ENCODE results near the gene FAM163B. TPM values are rescaled to one million over a fixed set of nuclear protein-coding genes. Genes with fewer than 3 reads are reported as not detected.
A peak's percentile ranks its signal among the peaks of the same experiment; 100 is the strongest.

FAM163B gene
- total RNA-seq, 1 donor: not detected

GRCh38 chr9:133536080-133536479, 73.1 kb downstream of the FAM163B start:
- H3K9me3 ChIP-seq (ENCODE audit: low read depth, low read length): no peaks in the 10 kb centered on the region
- H4K20me1 ChIP-seq (ENCODE audit: insufficient read depth, low read length): no peaks in the 10 kb centered on the region
- H3K27me3 ChIP-seq (ENCODE audit: insufficient read depth, low read length): peaks cover 4% of the 10 kb centered on the region
- H2AFZ ChIP-seq (ENCODE audit: low read length): no peak overlapping the region
- no peak overlapping the region for H3K4me3 ChIP-seq (ENCODE audit: insufficient read depth, low read length)
- no peaks in the 10 kb centered on the region for H3K79me2 ChIP-seq (ENCODE audit: insufficient read depth, low read length)
- no peaks in the 10 kb centered on the region for H3K36me3 ChIP-seq (ENCODE audit: insufficient read depth, low read length)
- H3K4me1 ChIP-seq (ENCODE audit: insufficient read depth, low read length): peaks cover 8% of the 10 kb centered on the region
- no peak overlapping the region for H3K4me2 ChIP-seq (ENCODE audit: insufficient read depth, low read length)
- DNase-seq (ENCODE audit: insufficient read length, low spot score, missing footprints): no peak
- no peak overlapping the region for H3K27ac ChIP-seq (ENCODE audit: low read depth, low read length)
- TF ChIP-seq, protein P1, sequence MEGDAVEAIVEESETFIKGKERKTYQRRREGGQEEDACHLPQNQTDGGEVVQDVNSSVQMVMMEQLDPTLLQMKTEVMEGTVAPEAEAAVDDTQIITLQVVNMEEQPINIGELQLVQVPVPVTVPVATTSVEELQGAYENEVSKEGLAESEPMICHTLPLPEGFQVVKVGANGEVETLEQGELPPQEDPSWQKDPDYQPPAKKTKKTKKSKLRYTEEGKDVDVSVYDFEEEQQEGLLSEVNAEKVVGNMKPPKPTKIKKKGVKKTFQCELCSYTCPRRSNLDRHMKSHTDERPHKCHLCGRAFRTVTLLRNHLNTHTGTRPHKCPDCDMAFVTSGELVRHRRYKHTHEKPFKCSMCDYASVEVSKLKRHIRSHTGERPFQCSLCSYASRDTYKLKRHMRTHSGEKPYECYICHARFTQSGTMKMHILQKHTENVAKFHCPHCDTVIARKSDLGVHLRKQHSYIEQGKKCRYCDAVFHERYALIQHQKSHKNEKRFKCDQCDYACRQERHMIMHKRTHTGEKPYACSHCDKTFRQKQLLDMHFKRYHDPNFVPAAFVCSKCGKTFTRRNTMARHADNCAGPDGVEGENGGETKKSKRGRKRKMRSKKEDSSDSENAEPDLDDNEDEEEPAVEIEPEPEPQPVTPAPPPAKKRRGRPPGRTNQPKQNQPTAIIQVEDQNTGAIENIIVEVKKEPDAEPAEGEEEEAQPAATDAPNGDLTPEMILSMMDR (IDR thresholded peaks at IDR 0.05; ENCODE audit: extremely low read depth, low read depth, low read length): no peak

DNA sequence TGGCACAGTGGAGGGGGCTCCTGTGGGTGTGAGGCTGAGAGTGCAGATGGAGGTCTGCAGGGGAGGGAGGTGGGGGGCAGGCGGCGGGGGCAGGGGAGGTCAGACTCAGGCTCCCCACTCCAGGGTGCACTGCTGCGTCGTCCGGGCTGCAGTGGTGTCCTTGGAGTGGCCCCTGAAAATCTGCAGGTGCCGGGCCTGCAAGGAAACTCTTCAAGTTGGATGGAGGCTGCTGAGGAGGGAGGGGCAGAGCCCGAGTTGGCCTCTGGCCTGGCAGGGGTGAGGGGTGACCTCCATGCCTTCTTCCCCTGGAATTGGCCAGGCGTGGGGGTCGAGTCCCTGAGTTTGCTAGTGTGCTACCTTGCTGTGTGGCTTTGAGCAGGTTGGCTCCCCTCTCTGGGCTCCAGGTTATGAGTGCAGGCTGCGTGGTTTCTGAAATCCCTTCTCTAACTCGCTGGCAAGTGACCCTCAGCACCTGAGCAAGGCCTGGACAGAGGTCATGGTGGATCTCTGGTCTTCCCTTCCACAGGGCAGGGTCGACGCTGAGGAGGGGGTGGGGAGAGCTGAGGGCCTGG, 73.8 kb downstream of the FAM163B start:
- TF ChIP-seq, protein P1 (IDR thresholded peaks at IDR 0.05; ENCODE audit: extremely low read depth, low read depth, low read length): no peak
- no peak for DNase-seq (ENCODE audit: insufficient read length, low spot score, missing footprints)
- peaks cover 10% of the 10 kb centered on the region for H3K27me3 ChIP-seq (ENCODE audit: insufficient read depth, low read length)
- H3K9me3 ChIP-seq (ENCODE audit: low read depth, low read length): no peaks in the 10 kb centered on the region
- H3K4me3 ChIP-seq (ENCODE audit: insufficient read depth, low read length): no peak overlapping the region
- no peak overlapping the region for H2AFZ ChIP-seq (ENCODE audit: low read length)
- H3K36me3 ChIP-seq (ENCODE audit: insufficient read depth, low read length): no peaks in the 10 kb centered on the region
- no peak overlapping the region for H3K27ac ChIP-seq (ENCODE audit: low read depth, low read length)
- peaks cover 8% of the 10 kb centered on the region for H3K4me1 ChIP-seq (ENCODE audit: insufficient read depth, low read length)
- no peak overlapping the region for H3K4me2 ChIP-seq (ENCODE audit: insufficient read depth, low read length)
- H4K20me1 ChIP-seq (ENCODE audit: insufficient read depth, low read length): no peaks in the 10 kb centered on the region
- H3K79me2 ChIP-seq (ENCODE audit: insufficient read depth, low read length): no peaks in the 10 kb centered on the region

DNA sequence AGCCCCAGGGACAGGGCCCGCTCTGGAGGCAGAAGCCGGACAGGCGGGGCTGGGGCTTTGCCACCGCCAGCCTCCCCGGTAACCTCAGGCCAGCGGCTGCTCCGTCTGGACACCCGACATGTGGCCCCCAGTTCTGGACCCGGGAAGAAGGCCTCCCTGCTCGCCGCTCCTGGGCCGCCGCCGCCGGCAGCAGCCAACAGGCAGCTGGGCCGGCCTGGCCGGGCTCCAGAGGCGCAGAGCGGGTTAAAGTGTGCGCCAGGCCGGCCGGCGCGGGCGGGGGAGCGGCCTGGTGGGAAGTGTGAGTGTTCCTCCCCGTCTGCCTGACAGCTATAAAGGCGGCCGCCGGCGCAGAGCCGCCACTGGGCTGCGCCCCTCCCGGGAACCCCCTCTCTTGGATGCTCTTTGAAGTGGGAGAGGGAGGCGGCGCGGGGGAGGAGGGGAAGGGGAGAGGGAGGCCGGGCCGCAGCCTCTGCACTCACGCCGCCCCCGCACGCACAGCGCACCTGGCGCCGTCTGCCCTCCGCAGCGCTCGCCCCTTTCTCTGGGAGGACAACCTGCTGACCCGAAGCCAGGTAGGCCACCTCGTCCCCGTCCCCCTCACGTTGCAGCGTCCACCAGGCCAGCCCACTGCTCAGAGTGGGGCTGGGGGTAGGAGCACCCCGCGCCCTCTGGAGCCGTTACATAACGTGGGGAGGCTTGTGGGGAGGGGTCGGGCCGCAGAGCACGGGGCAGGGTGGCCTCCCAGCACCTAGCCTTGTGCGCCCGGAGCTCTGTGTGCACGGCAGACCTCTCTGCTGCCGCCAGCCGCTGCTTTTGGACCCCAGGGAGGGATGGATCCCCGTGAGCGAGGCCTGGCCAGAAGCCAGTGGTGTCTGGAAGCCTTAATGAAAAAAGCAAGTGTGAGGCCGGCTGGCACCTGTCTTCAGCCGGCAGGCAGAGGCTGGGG, 74.6 kb downstream of the FAM163B start, which contains the start of gene ADAMTSL2:
TSS of gene ADAMTSL2 (plus strand) at position 359 of the 946 bp plus-strand sequence. CDS start 2,009 bp downstream, outside the sequence.
- Histone ChIP-seq H3K4me1 (ENCODE audit: insufficient read depth, low read length) (peaks cover 8% of the 10 kb centered on the region), H3K36me3 (ENCODE audit: insufficient read depth, low read length) (no peaks in the 10 kb centered on the region), H3K79me2 (ENCODE audit: insufficient read depth, low read length) (no peaks in the 10 kb centered on the region), H3K4me3 (ENCODE audit: insufficient read depth, low read length) (peak within 1 kb of the TSS; percentile 28), H3K27me3 (ENCODE audit: insufficient read depth, low read length) (peaks cover 17% of the 10 kb centered on the region), H4K20me1 (ENCODE audit: insufficient read depth, low read length) (no peaks in the 10 kb centered on the region), H3K9me3 (ENCODE audit: low read depth, low read length) (no peaks in the 10 kb centered on the region), H3K27ac (ENCODE audit: low read depth, low read length) (no peak within 1 kb of the TSS), H3K4me2 (ENCODE audit: insufficient read depth, low read length) (peak within 1 kb of the TSS; percentile 55), H2AFZ (ENCODE audit: low read length) (peak within 1 kb of the TSS; percentile 51)
- TF ChIP-seq, protein P1 (IDR thresholded peaks at IDR 0.05; ENCODE audit: extremely low read depth, low read depth, low read length): no peak
- DNase-seq (ENCODE audit: insufficient read length, low spot score, missing footprints): peak; percentile 97

- H3K36me3 ChIP-seq (ENCODE audit: insufficient read depth, low read length): no peaks in the 10 kb centered on the region
- H2AFZ ChIP-seq (ENCODE audit: low read length): peak overlapping the region; percentile 51
- peaks cover 25% of the 10 kb centered on the region for H3K27me3 ChIP-seq (ENCODE audit: insufficient read depth, low read length)
- no peak for DNase-seq (ENCODE audit: insufficient read length, low spot score, missing footprints)
- no peak overlapping the region for H3K4me3 ChIP-seq (ENCODE audit: insufficient read depth, low read length)
- TF ChIP-seq, protein P1 (IDR thresholded peaks at IDR 0.05; ENCODE audit: extremely low read depth, low read depth, low read length): no peak
- H3K4me1 ChIP-seq (ENCODE audit: insufficient read depth, low read length): peaks cover 8% of the 10 kb centered on the region
- H3K4me2 ChIP-seq (ENCODE audit: insufficient read depth, low read length): peak overlapping the region; percentile 55
- no peaks in the 10 kb centered on the region for H4K20me1 ChIP-seq (ENCODE audit: insufficient read depth, low read length)
- no peak overlapping the region for H3K27ac ChIP-seq (ENCODE audit: low read depth, low read length)
- no peaks in the 10 kb centered on the region for H3K9me3 ChIP-seq (ENCODE audit: low read depth, low read length)
- no peaks in the 10 kb centered on the region for H3K79me2 ChIP-seq (ENCODE audit: insufficient read depth, low read length)
Observed at GRCh38 chr9:133533857-133534256, 75.3 kb downstream of the FAM163B start.
